Tibial nerve (tissue), 4 donors: ENCODE measurements around the gene NOCT.
"Not testable (repeated sequence)": the region's sequence is repeated elsewhere in the genome, so short reads cannot be mapped to it uniquely, and the experiment has no call there.

ENCODE experiments used
- EP300 ChIP-seq, 2 donors: sonication (generic); formaldehyde crosslinking; IDR thresholded peaks; one replicate each; pipeline ENCODE4 v1.6.1; 2017; ENCODE audit warnings: antibody characterized with exemption in 2 of 2, mild to moderate bottlenecking in 1 of 2
- TF ChIP-seq, protein P1 (sequence below), 5 experiments: fragments of 200-600 bp in 3 of 5; fragments of 450-650 bp in 2 of 5; sonication (generic) in 3 of 5; IDR thresholded peaks; one replicate each; pipeline ENCODE4 v1.5.1; 2016 to 2019; ENCODE audit warnings: antibody characterized with exemption in 5 of 5, mild to moderate bottlenecking in 3 of 5, moderate library complexity in 2 of 5

DNA sequence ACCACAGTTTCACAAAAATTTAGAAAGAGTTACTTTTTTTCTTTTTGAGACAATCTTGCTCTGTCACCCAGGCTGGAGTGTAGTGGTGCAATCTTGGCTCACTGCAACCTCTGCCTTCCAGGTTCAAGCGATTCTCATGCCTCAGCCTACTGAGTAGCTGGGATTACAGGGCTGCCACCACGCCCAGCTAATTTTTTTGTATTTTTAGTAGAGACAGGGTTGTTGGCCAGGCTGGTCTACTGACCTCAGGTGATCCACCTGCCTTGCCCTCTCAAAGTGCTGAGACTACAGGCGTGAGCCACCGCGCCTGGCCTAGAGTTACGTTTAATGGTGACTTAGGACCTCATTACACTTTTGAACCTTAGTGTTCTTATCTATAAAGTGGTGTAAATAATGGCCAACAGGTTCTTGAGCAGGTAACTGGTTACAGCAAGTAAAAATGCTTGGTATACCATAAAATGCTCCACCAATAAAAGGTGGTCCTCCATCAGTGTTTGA, 14.3 kb downstream of the NOCT start:
- TF ChIP-seq, protein P1, sequence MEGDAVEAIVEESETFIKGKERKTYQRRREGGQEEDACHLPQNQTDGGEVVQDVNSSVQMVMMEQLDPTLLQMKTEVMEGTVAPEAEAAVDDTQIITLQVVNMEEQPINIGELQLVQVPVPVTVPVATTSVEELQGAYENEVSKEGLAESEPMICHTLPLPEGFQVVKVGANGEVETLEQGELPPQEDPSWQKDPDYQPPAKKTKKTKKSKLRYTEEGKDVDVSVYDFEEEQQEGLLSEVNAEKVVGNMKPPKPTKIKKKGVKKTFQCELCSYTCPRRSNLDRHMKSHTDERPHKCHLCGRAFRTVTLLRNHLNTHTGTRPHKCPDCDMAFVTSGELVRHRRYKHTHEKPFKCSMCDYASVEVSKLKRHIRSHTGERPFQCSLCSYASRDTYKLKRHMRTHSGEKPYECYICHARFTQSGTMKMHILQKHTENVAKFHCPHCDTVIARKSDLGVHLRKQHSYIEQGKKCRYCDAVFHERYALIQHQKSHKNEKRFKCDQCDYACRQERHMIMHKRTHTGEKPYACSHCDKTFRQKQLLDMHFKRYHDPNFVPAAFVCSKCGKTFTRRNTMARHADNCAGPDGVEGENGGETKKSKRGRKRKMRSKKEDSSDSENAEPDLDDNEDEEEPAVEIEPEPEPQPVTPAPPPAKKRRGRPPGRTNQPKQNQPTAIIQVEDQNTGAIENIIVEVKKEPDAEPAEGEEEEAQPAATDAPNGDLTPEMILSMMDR (IDR thresholded peaks at IDR 0.05) = not testable (repeated sequence)
- TF ChIP-seq EP300 (IDR thresholded peaks at IDR 0.05) = not testable (repeated sequence)
